Thyroid gland (tissue), 4 donors: ENCODE data around the gene NAA20. TPM values are rescaled to one million over a fixed set of nuclear protein-coding genes. Genes with fewer than 3 reads are reported as not detected.

Experiments used
- DNase-seq, 2 donors: peaks; one replicate each; pipeline ENCODE4 v3.0.0-alpha.2; 2019
- H3K27ac ChIP-seq, 3 donors: fragments of 200-600 bp; sonication (generic); 1 replicate in 2 of 3; 2 replicates in 1 of 3; pipeline ENCODE4 v1.5.1; 2016 to 2019; ENCODE audit warnings: mild to moderate bottlenecking in 1 of 3, moderate library complexity in 1 of 3
- H3K27me3 ChIP-seq: fragments of 200-600 bp; sonication (generic); one replicate; pipeline ENCODE4 v1.5.1; 2019
- H3K36me3 ChIP-seq, 2 donors: fragments of 200-600 bp; sonication (generic); one replicate each; pipeline ENCODE4 v1.5.1; 2016 to 2019
- H3K4me1 ChIP-seq, 2 donors: fragments of 200-600 bp; sonication (generic); one replicate each; pipeline ENCODE4 v1.5.1; 2017 to 2019
- H3K4me3 ChIP-seq, 3 donors: fragments of 200-600 bp; sonication (generic); replicated peaks in 1 of 3; 1 replicate in 2 of 3; 2 replicates in 1 of 3; pipeline ENCODE4 v1.5.1; 2016; ENCODE audit warnings: mild to moderate bottlenecking in 1 of 3
- H3K9me3 ChIP-seq: fragments of 200-600 bp; sonication (generic); one replicate; pipeline ENCODE4 v1.5.1; 2017
- CTCF ChIP-seq, 6 experiments: fragments of 200-600 bp in 3 of 6; fragments of 450-650 bp in 3 of 6; sonication (generic) in 3 of 6; IDR thresholded peaks; one replicate each; pipeline ENCODE4 v1.5.1; 2016 to 2019; ENCODE audit warnings: antibody characterized with exemption in 6 of 6, mild to moderate bottlenecking in 2 of 6, inconsistent platforms in 1 of 6, moderate library complexity in 1 of 6
- POLR2A ChIP-seq, 2 donors: fragments of 450-650 bp; IDR thresholded peaks; one replicate each; pipeline ENCODE4 v1.6.1; 2017; ENCODE audit warnings: antibody characterized with exemption in 2 of 2, mild to moderate bottlenecking in 2 of 2, moderate library complexity in 1 of 2
- WGBS, 2 donors: methylation state at CpG; one replicate each; pipeline ENCODE4 v1.1.5; 2017; 5-methylcytosine and 5-hydroxymethylcytosine counted together
- intact Hi-C: fragments of 100-400 bp; cut with DNase I; formaldehyde crosslinking; loops from one replicate; pipeline ENCODE4 v1.15.1; 2023
- total RNA-seq, 4 donors: library from RNA; depleted of rRNA; stranded (reverse); fragments of >200 nt; gene quantifications; one replicate each; pipeline ENCODE4 v1.2.3, GENCODE V29; 2016

The NAA20 gene
- total RNA-seq, 4 donors from 2014 or later, result 53.3 to 65.7 (median 64.0) TPM

- no peak overlapping the region for H3K27ac ChIP-seq
- intact Hi-C loops, result no loop called here
- H3K4me3 ChIP-seq, result no peak overlapping the region
- H3K4me1 ChIP-seq, result no peaks in the 10 kb centered on the region
- no peaks in the 10 kb centered on the region for H3K9me3 ChIP-seq
- no peaks in the 10 kb centered on the region for H3K36me3 ChIP-seq
- H3K27me3 ChIP-seq, result no peaks in the 10 kb centered on the region
- DNase-seq, result no peak
- WGBS, 2 donors, result 72 to 77% methylated on average over 12 of the region's 12 CpGs
- no peak for TF ChIP-seq POLR2A (IDR thresholded peaks at IDR 0.05)
- no peak for TF ChIP-seq CTCF (IDR thresholded peaks at IDR 0.05)
Observed at GRCh38 chr20:20063941-20064702, 47.0 kb downstream of the NAA20 start.

- Histone ChIP-seq H3K9me3 (no peaks in the 10 kb centered on the region), H3K27ac (no peak overlapping the region), H3K4me1 (no peaks in the 10 kb centered on the region), H3K4me3 (no peak overlapping the region), H3K27me3 (no peaks in the 10 kb centered on the region), H3K36me3 (no peaks in the 10 kb centered on the region)
- 91 to 94% methylated on average over 1 of the region's 1 CpG for WGBS, 2 donors
- TF ChIP-seq CTCF (IDR thresholded peaks at IDR 0.05), result no peak
- no peak for TF ChIP-seq POLR2A (IDR thresholded peaks at IDR 0.05)
- intact Hi-C loops, result no loop called here
- DNase-seq, result no peak
Observed at GRCh38 chr20:20065361-20065760, 48.2 kb downstream of the NAA20 start.

GRCh38 chr20:20070871-20071726, 53.9 kb downstream of the NAA20 start:
- TF ChIP-seq POLR2A (IDR thresholded peaks at IDR 0.05) (no peak), CTCF (IDR thresholded peaks at IDR 0.05) (no peak)
- no peak for DNase-seq
- Histone ChIP-seq H3K9me3 (no peaks in the 10 kb centered on the region), H3K4me1 (no peaks in the 10 kb centered on the region), H3K27me3 (no peaks in the 10 kb centered on the region), H3K36me3 (no peaks in the 10 kb centered on the region), H3K4me3 (no peak overlapping the region), H3K27ac (no peak overlapping the region)
- 70 to 73% methylated on average over 10 of the region's 10 CpGs for WGBS, 2 donors
- intact Hi-C loops, result no loop called here

DNA sequence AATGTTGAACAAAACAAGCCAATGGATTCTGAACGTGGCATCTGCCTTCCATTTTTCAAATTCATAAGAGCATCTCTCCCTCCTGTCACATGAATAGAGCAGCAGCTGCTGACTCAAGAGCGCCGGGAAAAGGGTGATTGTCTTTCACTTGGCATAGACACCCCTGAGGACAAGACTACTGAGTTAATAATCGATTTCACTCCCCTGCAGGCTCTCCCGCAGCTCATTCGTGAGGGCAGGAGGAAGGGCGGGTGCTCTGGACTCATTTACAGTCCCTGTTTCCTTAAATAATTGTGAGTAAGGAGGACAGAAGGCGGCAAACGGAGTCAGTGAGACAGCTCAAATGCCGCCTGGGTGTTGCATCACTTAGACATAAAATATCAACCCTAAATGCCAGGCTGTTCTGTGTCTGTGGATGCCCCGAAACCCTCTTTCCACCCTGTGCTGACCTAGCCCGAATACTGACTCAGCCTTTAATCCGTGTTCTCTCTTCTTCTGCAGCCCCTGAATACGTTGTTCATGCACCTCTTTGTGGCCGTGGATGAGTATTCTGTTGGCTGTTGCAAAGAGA, 56.7 kb downstream of the NAA20 start:
- intact Hi-C loops, result no loop called here
- Histone ChIP-seq H3K36me3 (no peaks in the 10 kb centered on the region), H3K4me3 (no peak overlapping the region), H3K4me1 (peaks cover 0 to 3% of the 10 kb centered on the region in 2 donors), H3K9me3 (no peaks in the 10 kb centered on the region), H3K27ac (no peak overlapping the region), H3K27me3 (no peaks in the 10 kb centered on the region)
- 76 to 79% methylated on average over 15 of the region's 15 CpGs for WGBS, 2 donors
- no peak for DNase-seq
- TF ChIP-seq POLR2A (IDR thresholded peaks at IDR 0.05), result no peak
- no peak for TF ChIP-seq CTCF (IDR thresholded peaks at IDR 0.05)
